Measurements from ENCODE around the gene CACNB2.

Gene CACNB2

GRCh38 chr10:18223898-18224297 is 83.7 kb downstream of the CACNB2 start:
- no peak for TF ChIP-seq CTCF (IDR thresholded peaks at IDR 0.05; ENCODE audit: insufficient read depth, low read depth, low read length, missing control alignments)
- no peak for DNase-seq (ENCODE audit: low read depth)
- H3K4me3 ChIP-seq (ENCODE audit: low read length), result no peak overlapping the region

GRCh38 chr10:18224626-18225445 is 84.6 kb downstream of the CACNB2 start:
- TF ChIP-seq CTCF (IDR thresholded peaks at IDR 0.05; ENCODE audit: insufficient read depth, low read depth, low read length, missing control alignments), result no peak
- no peak for DNase-seq (ENCODE audit: low read depth)
- no peak overlapping the region for H3K4me3 ChIP-seq (ENCODE audit: low read length)

GRCh38 chr10:18226336-18226735 is 86.1 kb downstream of the CACNB2 start:
- peak; percentile 16 for DNase-seq (ENCODE audit: low read depth)
- H3K4me3 ChIP-seq (ENCODE audit: low read length), result no peak overlapping the region

GRCh38 chr10:18229826-18230225 is 89.6 kb downstream of the CACNB2 start:
- H3K4me3 ChIP-seq (ENCODE audit: low read length), result no peak overlapping the region
- no peak for TF ChIP-seq CTCF (IDR thresholded peaks at IDR 0.05; ENCODE audit: insufficient read depth, low read depth, low read length, missing control alignments)
- peak; percentile 55 for DNase-seq (ENCODE audit: low read depth)

More at GRCh38 chr10:18226336-18226735, 86.1 kb downstream of the CACNB2 start:
- TF ChIP-seq CTCF (IDR thresholded peaks at IDR 0.05; ENCODE audit: insufficient read depth, low read depth, low read length, missing control alignments), result no peak

GRCh38 chr10:18230794-18231193 is 90.6 kb downstream of the CACNB2 start:
- no peak overlapping the region for H3K4me3 ChIP-seq (ENCODE audit: low read length)
- no peak for DNase-seq (ENCODE audit: low read depth)
- TF ChIP-seq CTCF (IDR thresholded peaks at IDR 0.05; ENCODE audit: insufficient read depth, low read depth, low read length, missing control alignments), result no peak

- DNase-seq (ENCODE audit: low read depth), result no peak
- TF ChIP-seq CTCF (IDR thresholded peaks at IDR 0.05; ENCODE audit: insufficient read depth, low read depth, low read length, missing control alignments), result no peak
- no peak overlapping the region for H3K4me3 ChIP-seq (ENCODE audit: low read length)
Observed at GRCh38 chr10:18231480-18231879, 91.3 kb downstream of the CACNB2 start.

- peak; percentile 13 for DNase-seq (ENCODE audit: low read depth)
- H3K4me3 ChIP-seq (ENCODE audit: low read length), result no peak overlapping the region
- no peak for TF ChIP-seq CTCF (IDR thresholded peaks at IDR 0.05; ENCODE audit: insufficient read depth, low read depth, low read length, missing control alignments)
Observed at GRCh38 chr10:18233775-18234174, 93.6 kb downstream of the CACNB2 start.

All from epithelial cell of esophagus (primary cell).